Brain microvascular endothelial cell (primary cell): ENCODE measurements around the gene RPSA.

ENCODE experiments used
- DNase-seq: peaks from one replicate; pipeline ENCODE4 v3.0.0-alpha.2; 2020
- H3K27ac ChIP-seq: fragments of 250-450 bp; sonication (Bioruptor Pico); 2 replicates; pipeline ENCODE4 v1.5.1; 2020; ENCODE audit warnings: mild to moderate bottlenecking, moderate library complexity
- H3K27me3 ChIP-seq: fragments of 250-450 bp; sonication (Bioruptor Pico); replicated peaks from 2 replicates; pipeline ENCODE4 v1.5.1; 2020; ENCODE audit warnings: mild to moderate bottlenecking
- H3K36me3 ChIP-seq: fragments of 250-450 bp; sonication (Bioruptor Pico); replicated peaks from 2 replicates; pipeline ENCODE4 v1.5.1; 2020; ENCODE audit warnings: mild to moderate bottlenecking
- H3K4me3 ChIP-seq: 2 replicates; pipeline ENCODE4 v1.5.1; 2011; ENCODE audit warnings: low read depth, mild to moderate bottlenecking, control low read depth, low read length, moderate library complexity
- in situ Hi-C: cut with HindIII; loops from 2 replicates; pipeline ENCODE4 v1.10.0; 2017; ENCODE audit warnings: low sequenced_read_pairs, low pct_ligation_motif_present
- TF ChIP-seq, protein P1 (sequence below): IDR thresholded peaks from 2 replicates; pipeline ENCODE4 v1.5.1; 2011; ENCODE audit warnings: low read depth, mild to moderate bottlenecking, moderate library complexity, low read length, control low read depth, inconsistent platforms; ENCODE audit errors: missing control alignments

Gene RPSA

DNA sequence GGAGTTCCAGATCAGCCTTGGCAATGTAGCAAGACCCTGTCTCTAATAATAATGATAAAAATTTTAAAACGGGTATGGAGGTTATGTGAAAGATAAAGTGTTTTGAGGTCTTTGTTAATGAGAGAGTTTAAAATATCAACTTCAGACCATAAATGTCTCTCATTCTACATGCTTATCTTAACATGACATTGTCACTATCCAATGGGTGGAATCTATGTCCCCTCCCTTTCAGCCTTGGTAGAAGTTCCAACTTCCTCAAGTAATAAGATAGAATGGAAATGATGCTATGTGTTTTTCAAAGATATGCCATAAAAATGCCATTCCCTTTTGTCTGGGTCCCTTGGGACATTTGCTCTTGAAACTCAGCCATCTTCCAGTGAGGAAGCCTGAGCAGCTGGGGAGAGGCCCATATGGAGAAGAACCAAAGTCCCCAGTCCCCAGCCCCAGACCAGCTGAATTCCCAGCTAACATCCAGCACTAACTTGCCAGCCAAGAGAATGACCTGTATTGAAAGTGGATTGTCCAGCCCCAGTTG lies 17.0 kb downstream of the RPSA start:
- no peak for DNase-seq
- in situ Hi-C loops: no loop called here

DNA sequence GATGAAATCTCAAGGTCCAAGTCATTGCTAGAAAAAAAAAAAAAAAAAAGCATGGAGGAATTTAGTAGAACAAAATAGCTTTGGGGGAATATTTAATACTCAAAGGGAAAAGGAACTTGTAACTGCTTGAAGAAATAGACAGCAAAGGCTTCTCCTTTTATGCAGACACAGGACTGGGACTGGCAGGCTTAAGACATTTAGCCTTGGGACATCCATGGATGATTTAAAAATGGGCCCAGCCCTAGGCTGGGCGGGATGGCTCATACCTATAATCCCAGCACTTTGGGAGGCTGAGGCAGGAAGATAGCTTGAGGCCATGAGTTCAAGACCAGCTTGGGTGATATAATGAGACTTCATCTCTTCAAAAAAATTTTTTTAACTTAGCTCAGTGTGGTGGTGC lies 19.8 kb downstream of the RPSA start:
- Histone ChIP-seq H3K27me3 (no peaks in the 10 kb centered on the region), H3K36me3 (no peaks in the 10 kb centered on the region), H3K4me3 (no peak overlapping the region), H3K27ac (no peak overlapping the region)
- in situ Hi-C loops: no loop called here
- TF ChIP-seq, protein P1, sequence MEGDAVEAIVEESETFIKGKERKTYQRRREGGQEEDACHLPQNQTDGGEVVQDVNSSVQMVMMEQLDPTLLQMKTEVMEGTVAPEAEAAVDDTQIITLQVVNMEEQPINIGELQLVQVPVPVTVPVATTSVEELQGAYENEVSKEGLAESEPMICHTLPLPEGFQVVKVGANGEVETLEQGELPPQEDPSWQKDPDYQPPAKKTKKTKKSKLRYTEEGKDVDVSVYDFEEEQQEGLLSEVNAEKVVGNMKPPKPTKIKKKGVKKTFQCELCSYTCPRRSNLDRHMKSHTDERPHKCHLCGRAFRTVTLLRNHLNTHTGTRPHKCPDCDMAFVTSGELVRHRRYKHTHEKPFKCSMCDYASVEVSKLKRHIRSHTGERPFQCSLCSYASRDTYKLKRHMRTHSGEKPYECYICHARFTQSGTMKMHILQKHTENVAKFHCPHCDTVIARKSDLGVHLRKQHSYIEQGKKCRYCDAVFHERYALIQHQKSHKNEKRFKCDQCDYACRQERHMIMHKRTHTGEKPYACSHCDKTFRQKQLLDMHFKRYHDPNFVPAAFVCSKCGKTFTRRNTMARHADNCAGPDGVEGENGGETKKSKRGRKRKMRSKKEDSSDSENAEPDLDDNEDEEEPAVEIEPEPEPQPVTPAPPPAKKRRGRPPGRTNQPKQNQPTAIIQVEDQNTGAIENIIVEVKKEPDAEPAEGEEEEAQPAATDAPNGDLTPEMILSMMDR: no peak
- DNase-seq: no peak

More for the DNA sequence above, 17.0 kb downstream of the RPSA start:
- Histone ChIP-seq H3K27me3 (no peaks in the 10 kb centered on the region), H3K4me3 (no peak overlapping the region), H3K27ac (no peak overlapping the region), H3K36me3 (no peaks in the 10 kb centered on the region)
- TF ChIP-seq, protein P1: no peak

DNA sequence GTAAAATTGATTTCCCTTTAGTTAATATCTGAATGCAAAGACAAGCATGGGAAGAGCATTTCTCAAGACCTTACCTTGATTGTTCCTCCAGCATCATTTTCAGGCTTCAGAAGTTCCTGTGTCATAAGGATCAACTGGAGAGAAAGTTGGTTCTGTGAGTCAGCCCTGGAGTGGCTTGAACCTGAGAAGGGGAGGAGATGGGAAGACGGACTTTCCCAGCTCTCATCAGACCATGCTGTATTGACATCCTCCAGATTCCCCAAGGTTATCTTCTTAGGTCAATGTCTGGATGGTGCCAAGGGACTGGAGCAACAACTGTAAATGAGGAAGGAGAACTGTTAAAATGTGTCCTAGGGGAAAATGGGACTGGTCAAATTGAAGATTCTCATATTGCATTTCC lies 21.0 kb downstream of the RPSA start:
- in situ Hi-C loops: no loop called here
- Histone ChIP-seq H3K27ac (no peak overlapping the region), H3K27me3 (no peaks in the 10 kb centered on the region), H3K36me3 (no peaks in the 10 kb centered on the region), H3K4me3 (no peak overlapping the region)
- TF ChIP-seq, protein P1: no peak
- no peak for DNase-seq

DNA sequence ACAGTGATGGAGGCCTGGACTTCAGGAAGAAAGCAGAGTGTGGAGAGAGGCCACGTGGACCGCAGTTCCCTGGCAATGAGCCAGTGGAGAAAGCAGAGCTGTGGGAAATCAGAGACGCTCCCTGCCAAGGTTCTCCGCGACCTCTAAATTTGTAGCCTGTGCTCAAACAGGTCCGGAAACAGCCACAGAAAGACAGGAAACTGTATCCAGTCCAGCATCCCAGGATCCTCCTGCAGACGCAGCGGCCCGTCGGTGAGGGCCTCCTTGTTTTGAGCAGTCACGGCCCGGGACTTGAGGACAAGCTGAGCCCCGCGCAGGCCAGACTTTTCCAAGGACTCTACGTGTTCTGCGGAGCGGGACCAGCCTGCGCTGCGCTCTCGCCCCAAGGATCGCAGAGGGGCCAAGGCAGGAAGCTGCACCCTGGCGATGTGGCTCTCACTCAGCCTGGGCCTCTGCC lies 22.3 kb downstream of the RPSA start:
- Histone ChIP-seq H3K27me3 (no peaks in the 10 kb centered on the region), H3K27ac (no peak overlapping the region), H3K36me3 (no peaks in the 10 kb centered on the region), H3K4me3 (no peak overlapping the region)
- TF ChIP-seq, protein P1: no peak
- in situ Hi-C loops: no loop called here
- no peak for DNase-seq

DNA sequence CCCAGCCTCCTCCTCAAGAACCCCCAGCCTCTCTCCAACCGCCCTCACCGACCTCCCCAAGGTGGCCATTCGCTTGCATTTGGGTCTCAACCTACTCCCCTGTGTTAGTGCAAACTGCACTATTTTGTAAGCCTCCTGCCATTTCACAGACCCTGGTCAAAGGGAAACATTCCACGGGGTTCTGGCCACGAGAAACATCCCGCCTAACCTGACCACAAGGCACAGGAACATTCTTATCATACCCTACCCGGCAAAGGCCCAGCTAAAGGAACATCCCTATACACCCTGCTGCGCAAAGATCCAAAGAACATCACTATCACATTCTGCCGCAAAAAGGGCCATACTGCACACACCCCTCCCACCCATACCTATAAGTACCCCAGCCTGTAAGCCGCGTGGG lies 22.9 kb downstream of the RPSA start:
- H3K36me3 ChIP-seq: no peaks in the 10 kb centered on the region
- no peak for DNase-seq
- TF ChIP-seq, protein P1: no peak
- no peak overlapping the region for H3K4me3 ChIP-seq
- H3K27ac ChIP-seq: no peak overlapping the region
- H3K27me3 ChIP-seq: no peaks in the 10 kb centered on the region
- in situ Hi-C loops: no loop called here

DNA sequence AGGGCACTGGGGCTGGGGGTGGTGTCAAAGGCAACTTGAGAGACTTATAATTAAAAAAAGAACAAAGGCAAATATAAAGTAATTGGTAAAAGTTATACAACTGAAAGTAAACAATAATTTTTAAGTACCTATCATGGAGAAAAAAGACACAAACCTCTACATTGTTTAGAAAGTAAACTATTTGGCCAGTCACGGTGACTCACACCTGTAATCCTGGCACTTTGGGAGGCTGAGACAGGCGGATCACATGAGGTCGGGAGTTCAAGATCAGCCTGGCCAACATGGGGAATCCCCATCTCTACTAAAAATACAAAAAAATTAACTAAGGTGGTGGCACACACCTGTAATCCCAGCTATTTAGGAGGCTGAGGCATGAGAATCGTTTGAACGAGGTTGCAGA lies 25.8 kb downstream of the RPSA start:
- no peak overlapping the region for H3K4me3 ChIP-seq
- H3K27me3 ChIP-seq: no peaks in the 10 kb centered on the region
- no peaks in the 10 kb centered on the region for H3K36me3 ChIP-seq
- in situ Hi-C loops: no loop called here
- no peak for DNase-seq
- TF ChIP-seq, protein P1: no peak
- no peak overlapping the region for H3K27ac ChIP-seq
